HepG2 (cell line): Measurements from ENCODE around the gene XRCC5. TPM values are rescaled to one million over a fixed set of nuclear protein-coding genes. Genes with fewer than 3 reads are reported as not detected.

ENCODE experiments used
- BORCS8-MEF2B ChIP-seq: sonication (generic); formaldehyde crosslinking; IDR thresholded peaks from 2 replicates; pipeline ENCODE4 v1.8.0; 2022; ENCODE audit warnings: mild to moderate bottlenecking, missing genetic modification reagents
- ELF1 ChIP-seq: sonication (generic); formaldehyde crosslinking; IDR thresholded peaks from 2 replicates; pipeline ENCODE4 v1.4.0; 2020; ENCODE audit warnings: missing genetic modification reagents
- GMEB1 ChIP-seq: sonication (generic); formaldehyde crosslinking; IDR thresholded peaks from 2 replicates; pipeline ENCODE4 v1.5.1; 2020; ENCODE audit warnings: missing genetic modification reagents, mild to moderate bottlenecking, borderline replicate concordance
- HBP1 ChIP-seq: IDR thresholded peaks from 2 replicates; pipeline ENCODE4 v1.6.1; 2016; ENCODE audit warnings: low read depth, control low read depth
- KDM5A ChIP-seq: fragments of 200-600 bp; sonication (generic); IDR thresholded peaks from 2 replicates; pipeline ENCODE4 v1.7.0; 2018; ENCODE audit warnings: antibody characterized with exemption, mild to moderate bottlenecking, low read length, borderline replicate concordance
- MNT ChIP-seq: fragments of 450-650 bp; IDR thresholded peaks from 2 replicates; pipeline ENCODE4 v1.6.1; 2016
- REST ChIP-seq, 2 experiments: IDR thresholded peaks; 2 replicates each; pipeline ENCODE4 v1.6.1; 2011 to 2012; ENCODE audit warnings: low read length in 2 of 2, borderline replicate concordance in 1 of 2, low read depth in 1 of 2, mild to moderate bottlenecking in 1 of 2, moderate library complexity in 1 of 2
- SNRNP70 ChIP-seq: fragments of 200-400 bp; formaldehyde crosslinking; IDR thresholded peaks from 2 replicates; pipeline ENCODE4 v1.6.1; 2017; ENCODE audit warnings: mild to moderate bottlenecking, low read depth, low read length, moderate library complexity
- ZBTB42 ChIP-seq: sonication (generic); formaldehyde crosslinking; IDR thresholded peaks from 2 replicates; pipeline ENCODE4 v1.5.0; 2020; ENCODE audit warnings: mild to moderate bottlenecking, missing genetic modification reagents
- ZNF274 ChIP-seq: sonication (generic); formaldehyde crosslinking; IDR thresholded peaks from 2 replicates; pipeline ENCODE4 v1.5.1; 2020; ENCODE audit warnings: mild to moderate bottlenecking, missing genetic modification reagents
- ZNF383 ChIP-seq: sonication (generic); formaldehyde crosslinking; IDR thresholded peaks from 2 replicates; pipeline ENCODE4 v1.4.0; 2020; ENCODE audit warnings: missing genetic modification reagents, mild to moderate bottlenecking, borderline replicate concordance
- ZSCAN12 ChIP-seq: sonication (generic); formaldehyde crosslinking; IDR thresholded peaks from 2 replicates; pipeline ENCODE4 v1.9.0; 2021; ENCODE audit warnings: mild to moderate bottlenecking, missing genetic modification reagents
- polyA plus RNA-seq, 8 experiments: library from polyadenylated mRNA; depleted of rRNA in 3 of 8; stranded (reverse) in 7 of 8; unstranded in 1 of 8; fragments of >200 nt; fragmentation: Illumina TruSeq in 4 of 8; extraction: Trizol in 4 of 8; gene quantifications; 2 replicates each; pipeline versions ENCODE4 v1.2.1 to v1.2.3, GENCODE V29; 2011 to 2016; ENCODE audit warnings: low read depth in 4 of 8, missing spikeins in 1 of 8, mixed read lengths in 1 of 8; ENCODE audit not compliant: insufficient read depth in 1 of 8
- total RNA-seq, 5 experiments: library from RNA; depleted of rRNA; stranded (reverse); fragments of >200 nt; fragmentation: Illumina TruSeq; extraction: Trizol; gene quantifications; 2 replicates each; pipeline ENCODE4 v1.2.3, GENCODE V29; 2016; ENCODE audit warnings: low read depth in 1 of 5

Gene XRCC5
- total and polyA plus RNA-seq, 2 of the 13 experiments (the other 11 are each of a cell fraction or from before 2014, with no cell fraction given): 264 to 454 TPM

GRCh38 chr2:216108967-216109921, at the start of gene XRCC5 (continued):
- TF ChIP-seq KDM5A: peak; percentile 78; the same call in 1 of the 2 replicates
- TF ChIP-seq ZSCAN12 (CRISPR knock-in tag): 0 out of 2 replicates have a peak, but pooled peaks have one; percentile 23
- TF ChIP-seq ZNF274 (CRISPR knock-in tag): peak; percentile 96
- no peak for TF ChIP-seq SNRNP70
- TF ChIP-seq GMEB1 (CRISPR knock-in tag): peak; percentile 85
- TF ChIP-seq BORCS8-MEF2B (CRISPR knock-in tag): peak; percentile 93
- peak; percentile 72; the same call in 1 of the 2 replicates for TF ChIP-seq ZNF383 (CRISPR knock-in tag)
- peak; percentile 98 for TF ChIP-seq ELF1 (CRISPR knock-in tag)
- TF ChIP-seq ZBTB42: peak; percentile 92; the same call in 1 of the 2 replicates
- peak; percentile 85 for TF ChIP-seq MNT
- TF ChIP-seq REST (IDR thresholded peaks at IDR 0.05; ENCODE audit: borderline replicate concordance in 1 of 2, low read depth in 1 of 2, low read length in 2 of 2): peak in 1 of 2 experiments; percentile 78; a peak in 1 of 4 replicates
- peak; percentile 92; the same call in 1 of the 2 replicates for TF ChIP-seq HBP1 (CRISPR knock-in tag)
